GM19025 (cell line): ENCODE data around the gene BAIAP3.
"Not testable (repeated sequence)": the region's sequence is repeated elsewhere in the genome, so short reads cannot be mapped to it uniquely, and the experiment has no call there.

Experiments used
- ATAC-seq: cut with Tn5 transposase; IDR thresholded peaks from one replicate; pipeline ENCODE4 v1.9.1; 2021; ENCODE audit warnings: mild to moderate bottlenecking, low read depth, moderate library complexity; ENCODE audit not compliant: unreplicated experiment

BAIAP3 gene

GRCh38 chr16:1315081-1316032, 18.1 kb upstream of the BAIAP3 start:
- no peak for ATAC-seq

GRCh38 chr16:1316033-1316405, 17.4 kb upstream of the BAIAP3 start:
- ATAC-seq = no peak

- ATAC-seq = no peak
These were observed 15.8 kb upstream of the BAIAP3 start for GRCh38 chr16:1317479-1318267.

- no peak for ATAC-seq
These were observed 15.2 kb upstream of the BAIAP3 start for GRCh38 chr16:1318268-1318545.

- ATAC-seq = no peak
These were observed 14.4 kb upstream of the BAIAP3 start for GRCh38 chr16:1319041-1319440.

GRCh38 chr16:1320097-1320496, 13.3 kb upstream of the BAIAP3 start:
- ATAC-seq = no peak

- ATAC-seq = no peak
These were observed 12.7 kb upstream of the BAIAP3 start for GRCh38 chr16:1320658-1321240.

- ATAC-seq = no peak
These were observed 11.0 kb upstream of the BAIAP3 start for GRCh38 chr16:1322407-1322806.

- no peak for ATAC-seq
These were observed 9.9 kb upstream of the BAIAP3 start for GRCh38 chr16:1323296-1324239.

- no peak for ATAC-seq
These were observed 9.1 kb upstream of the BAIAP3 start for GRCh38 chr16:1324286-1324826.

- ATAC-seq = no peak
These were observed 8.2 kb upstream of the BAIAP3 start for GRCh38 chr16:1325261-1325660.

GRCh38 chr16:1325673-1326371, 7.6 kb upstream of the BAIAP3 start:
- ATAC-seq = no peak

GRCh38 chr16:1326391-1326790, 7.1 kb upstream of the BAIAP3 start:
- no peak for ATAC-seq

GRCh38 chr16:1326946-1327618, 6.4 kb upstream of the BAIAP3 start:
- no peak for ATAC-seq

- no peak for ATAC-seq
These were observed 5.9 kb upstream of the BAIAP3 start for GRCh38 chr16:1327619-1327947.

GRCh38 chr16:1328136-1328535, 5.3 kb upstream of the BAIAP3 start:
- ATAC-seq = not testable (repeated sequence)

- not testable (repeated sequence) for ATAC-seq
These were observed 4.5 kb upstream of the BAIAP3 start for GRCh38 chr16:1328961-1329360.

- ATAC-seq = no peak
These were observed 3.1 kb upstream of the BAIAP3 start for GRCh38 chr16:1330260-1330914.
